SK-MEL-5 (cell line): Measurements from ENCODE around the gene FAM186B. TPM values are rescaled to one million over a fixed set of nuclear protein-coding genes. Genes with fewer than 3 reads are reported as not detected.

ENCODE experiments used
- DNase-seq: peaks from one replicate; pipeline ENCODE4 v3.0.0-alpha.2; 2016; ENCODE audit warnings: low read depth, low spot score
- in situ Hi-C: cut with HindIII; loops from 2 replicates; pipeline ENCODE4 v1.10.0; 2016; ENCODE audit warnings: low sequenced_read_pairs, high pct_unique_total_duplicates, low pct_unique_long_range_greater_than_20kb
- total RNA-seq: library from RNA; depleted of rRNA; stranded (reverse); fragments of >200 nt; shearing (Covaris generic); gene quantifications from 2 replicates; pipeline ENCODE4 v1.2.3, GENCODE V29; 2014

Gene FAM186B
- total RNA-seq, 1 experiment from 2014 or later = 0.95 TPM

DNA sequence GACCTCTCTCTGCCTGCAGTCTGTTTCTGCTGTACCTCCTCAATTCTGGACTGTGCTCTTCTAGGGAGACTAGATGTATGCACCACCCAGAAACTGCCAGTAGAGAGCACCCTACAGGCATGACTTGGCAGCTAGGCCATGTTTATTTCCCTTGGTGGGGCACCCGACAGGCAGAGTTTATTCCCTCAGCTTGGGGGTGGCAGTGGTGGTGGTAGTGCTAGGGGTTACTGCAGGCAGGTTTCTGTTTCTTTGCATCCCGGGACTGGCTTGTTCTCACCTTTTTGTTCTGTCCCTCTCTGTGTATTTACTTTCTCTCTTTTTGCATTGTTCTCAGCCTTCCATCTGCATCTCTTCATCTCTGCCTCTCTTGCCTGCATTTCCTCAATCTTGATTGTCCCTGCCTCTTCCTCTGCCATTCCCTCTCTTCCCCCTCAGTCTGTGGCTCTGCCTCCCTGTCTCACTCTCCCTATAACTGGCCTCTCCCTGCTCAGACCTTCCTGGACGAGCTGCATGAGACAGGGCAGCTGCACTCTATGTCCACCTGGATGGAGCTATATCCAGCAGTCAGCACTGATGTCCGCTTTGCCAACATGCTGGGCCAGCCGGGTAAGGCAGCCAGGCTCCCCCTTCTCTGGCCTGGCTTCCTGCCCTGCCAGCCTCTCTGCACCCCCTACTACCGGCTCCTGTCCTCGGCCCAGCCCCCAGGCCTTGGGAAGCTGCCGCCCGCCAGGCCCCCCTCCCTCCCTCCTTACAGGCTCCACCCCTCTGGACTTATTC is 31.7 kb upstream of the FAM186B start:
- peak; percentile 80 for DNase-seq
- in situ Hi-C loops = no loop called here

- DNase-seq = no peak
- in situ Hi-C loops = no loop called here
These were observed 31.1 kb upstream of the FAM186B start for GRCh38 chr12:49636574-49636973.

DNA sequence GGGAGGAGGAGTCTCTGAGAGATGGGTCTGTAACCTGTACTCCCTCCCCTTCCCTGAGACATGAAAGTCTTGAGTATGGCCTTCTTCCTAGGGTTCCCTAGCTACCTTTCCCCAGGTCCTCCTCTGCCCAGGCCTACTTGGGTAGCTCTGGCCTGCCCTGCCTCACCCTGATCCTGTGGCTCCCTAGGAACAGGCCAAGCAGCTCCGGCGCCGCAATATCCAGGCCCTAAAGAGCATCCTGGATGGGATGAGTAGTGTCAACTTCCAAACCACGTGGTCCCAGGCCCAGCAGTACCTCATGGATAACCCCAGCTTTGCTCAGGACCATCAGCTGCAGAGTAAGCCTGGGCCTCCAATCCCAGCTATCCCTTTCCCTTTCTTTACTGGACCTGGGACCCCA is 30.2 kb upstream of the FAM186B start:
- in situ Hi-C loops = no loop called here
- no peak for DNase-seq

DNA sequence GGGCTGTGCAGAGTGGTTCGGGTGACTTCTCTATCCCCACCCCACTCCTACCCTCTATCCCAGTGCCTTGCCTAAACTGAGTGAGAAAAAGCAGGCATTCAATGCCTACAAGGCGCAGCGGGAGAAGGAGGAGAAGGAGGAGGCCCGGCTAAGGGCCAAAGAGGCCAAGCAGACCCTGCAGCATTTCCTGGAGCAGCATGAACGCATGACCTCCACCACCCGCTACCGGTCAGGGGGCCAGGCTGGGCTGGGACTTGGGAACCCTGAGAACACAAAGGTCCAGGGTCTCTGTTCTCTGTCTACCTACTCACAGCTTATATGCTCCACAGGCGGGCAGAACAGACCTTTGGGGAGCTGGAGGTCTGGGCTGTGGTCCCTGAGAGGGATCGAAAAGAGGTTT is 29.6 kb upstream of the FAM186B start:
- no peak for DNase-seq
- in situ Hi-C loops = no loop called here

DNA sequence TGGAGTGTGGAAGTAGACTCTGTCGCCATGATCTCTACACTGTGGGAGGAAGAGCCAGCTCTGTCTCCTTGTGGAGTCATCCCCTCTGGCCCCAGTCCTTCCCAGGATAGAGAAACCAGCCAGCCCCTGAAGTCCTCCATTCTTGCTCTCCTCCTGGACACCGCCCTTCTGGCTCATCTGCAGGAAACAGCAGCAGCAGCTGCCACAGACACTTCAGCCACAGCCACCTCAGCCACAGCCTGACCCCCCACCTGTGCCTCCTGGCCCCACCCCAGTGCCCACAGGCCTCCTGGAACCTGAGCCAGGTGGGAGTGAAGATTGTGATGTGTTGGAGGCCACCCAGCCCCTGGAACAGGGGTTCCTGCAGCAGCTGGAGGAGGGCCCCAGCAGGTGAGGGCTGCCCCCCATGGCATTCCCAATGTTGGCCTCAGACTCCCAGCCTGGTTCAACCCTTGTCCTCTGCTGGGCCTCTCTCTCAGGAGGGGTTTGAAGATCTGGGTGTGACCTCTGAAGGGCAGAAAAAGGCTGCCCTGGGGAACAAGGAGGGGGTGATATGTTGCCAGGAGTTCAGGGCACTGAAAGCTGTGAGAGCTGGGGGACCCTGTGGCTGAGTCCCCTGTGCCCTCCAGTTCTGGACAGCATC is 28.4 kb upstream of the FAM186B start:
- no peak for DNase-seq
- in situ Hi-C loops = no loop called here

DNA sequence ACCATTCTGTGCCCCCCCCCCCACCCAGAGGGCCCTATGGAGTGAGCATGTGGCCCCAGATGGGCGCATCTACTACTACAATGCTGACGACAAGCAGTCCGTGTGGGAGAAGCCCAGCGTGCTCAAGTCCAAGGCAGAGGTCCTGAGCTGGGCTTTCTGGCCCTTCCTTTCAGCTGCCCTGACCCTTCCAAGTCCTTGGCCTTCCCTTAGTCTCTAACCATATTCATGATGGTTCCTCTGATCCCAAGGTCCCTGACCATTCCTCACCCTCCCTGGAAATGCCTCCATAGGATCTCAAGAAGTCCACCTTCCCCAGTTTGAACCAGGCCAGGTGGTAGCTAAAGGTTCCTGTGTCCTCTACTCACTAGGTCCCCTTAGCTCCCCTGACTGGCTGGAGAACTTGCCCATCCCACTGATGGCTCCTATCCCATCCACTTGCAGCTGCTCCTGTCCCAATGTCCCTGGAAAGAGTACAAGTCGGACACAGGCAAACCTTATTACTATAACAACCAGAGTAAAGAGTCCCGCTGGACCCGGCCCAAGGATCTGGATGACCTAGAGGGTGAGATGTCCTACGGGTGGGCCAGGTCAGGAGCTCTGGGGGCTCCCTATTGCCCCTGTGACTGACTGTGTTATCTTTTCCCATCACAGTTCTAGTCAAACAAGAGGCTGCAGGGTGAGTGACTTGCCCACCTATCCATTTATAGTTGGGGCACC is 27.7 kb upstream of the FAM186B start:
- DNase-seq = no peak
- in situ Hi-C loops = no loop called here

- in situ Hi-C loops = no loop called here
- DNase-seq = peak; percentile 32
These were observed 27.0 kb upstream of the FAM186B start for GRCh38 chr12:49632401-49632800.

GRCh38 chr12:49631336-49631907 is 26.0 kb upstream of the FAM186B start:
- DNase-seq = no peak
- in situ Hi-C loops = no loop called here

GRCh38 chr12:49627752-49628360 is 22.4 kb upstream of the FAM186B start:
- DNase-seq = no peak
- in situ Hi-C loops = no loop called here

GRCh38 chr12:49626836-49627235 is 21.4 kb upstream of the FAM186B start:
- in situ Hi-C loops = no loop called here
- DNase-seq = no peak

DNA sequence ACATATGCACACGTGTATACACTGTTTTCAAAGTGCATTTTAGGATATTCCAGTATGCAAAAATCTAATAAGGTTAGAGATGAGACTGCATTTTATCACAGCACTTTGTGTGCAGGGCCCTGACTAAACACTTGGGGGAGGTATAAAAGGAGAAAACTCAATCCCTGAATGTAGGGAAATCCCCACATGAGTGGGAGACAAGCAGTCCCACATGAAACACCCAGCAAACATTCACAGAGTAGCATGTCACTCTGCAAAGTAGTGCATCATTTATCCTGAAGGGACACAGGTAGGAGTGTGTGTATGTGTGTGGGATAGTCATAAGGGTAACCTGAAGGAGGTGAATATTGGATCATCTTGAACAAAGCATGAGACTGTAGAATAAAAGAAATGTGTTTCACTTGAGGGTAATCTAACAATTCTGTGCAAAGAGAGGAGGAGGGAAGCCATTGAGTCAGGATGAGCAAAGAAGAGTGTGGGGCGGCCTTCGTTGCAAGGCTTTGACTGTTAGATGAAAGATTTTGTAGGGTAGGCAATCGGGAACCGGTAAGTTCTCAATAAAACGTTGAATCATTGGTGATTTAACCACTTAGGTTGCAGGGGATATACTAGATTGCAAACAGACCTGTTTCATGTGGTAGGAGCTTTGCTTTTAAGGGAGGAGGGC is 20.9 kb upstream of the FAM186B start:
- peak; percentile 32 for DNase-seq
- in situ Hi-C loops = no loop called here

GRCh38 chr12:49624921-49625577 is 19.6 kb upstream of the FAM186B start:
- in situ Hi-C loops = no loop called here

DNA sequence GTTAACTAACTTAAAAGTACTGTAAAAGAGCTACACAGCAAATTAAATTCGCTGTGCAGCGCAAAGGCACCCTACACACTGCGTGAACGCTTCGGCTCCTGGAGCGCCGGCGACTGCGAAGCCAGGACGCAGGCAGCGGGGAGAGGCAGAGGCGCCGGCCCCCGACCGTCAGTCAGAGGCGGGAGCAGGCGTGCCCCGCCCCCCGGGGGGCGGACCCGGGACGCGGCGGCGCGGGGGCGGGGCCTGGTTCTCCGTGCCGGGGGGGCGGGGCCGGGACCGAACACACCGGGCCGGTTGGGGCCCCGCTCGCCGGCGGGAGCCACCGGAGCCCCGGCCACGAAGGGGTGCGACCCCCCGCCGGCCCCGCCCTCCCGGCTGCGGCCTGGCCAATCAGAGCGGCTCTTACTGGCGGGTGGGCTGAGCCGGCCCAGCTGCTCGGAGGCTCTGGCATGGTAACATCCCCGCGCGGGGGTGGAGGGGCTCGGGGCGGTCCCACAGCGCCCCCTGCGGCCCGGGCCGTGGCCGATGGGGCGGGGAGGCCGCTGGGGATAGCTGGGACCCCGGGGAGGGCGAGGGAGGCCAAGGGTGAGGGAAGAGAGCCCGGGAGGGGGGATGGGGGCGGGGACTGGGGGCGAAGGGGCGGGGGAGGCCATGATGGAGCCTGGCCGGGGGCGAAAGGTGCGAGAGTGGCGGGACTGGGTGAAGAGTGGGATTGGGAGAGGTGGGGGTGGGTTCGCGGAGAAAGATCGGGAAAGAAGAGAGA is 17.9 kb upstream of the FAM186B start, which contains the start of gene PRPF40B:
PRPF40B (plus strand) TSS at position 420 of the 763 bp plus-strand sequence; CDS start at position 450, 30 bp downstream.
- in situ Hi-C loops = no loop called here

More at GRCh38 chr12:49624921-49625577, 19.6 kb upstream of the FAM186B start:
- DNase-seq = no peak

GRCh38 chr12:49622501-49623141 is 17.2 kb upstream of the FAM186B start:
- DNase-seq = peak; percentile 23

More for the DNA sequence above, 17.9 kb upstream of the FAM186B start, which contains the start of gene PRPF40B:
- DNase-seq = peak; percentile 86

DNA sequence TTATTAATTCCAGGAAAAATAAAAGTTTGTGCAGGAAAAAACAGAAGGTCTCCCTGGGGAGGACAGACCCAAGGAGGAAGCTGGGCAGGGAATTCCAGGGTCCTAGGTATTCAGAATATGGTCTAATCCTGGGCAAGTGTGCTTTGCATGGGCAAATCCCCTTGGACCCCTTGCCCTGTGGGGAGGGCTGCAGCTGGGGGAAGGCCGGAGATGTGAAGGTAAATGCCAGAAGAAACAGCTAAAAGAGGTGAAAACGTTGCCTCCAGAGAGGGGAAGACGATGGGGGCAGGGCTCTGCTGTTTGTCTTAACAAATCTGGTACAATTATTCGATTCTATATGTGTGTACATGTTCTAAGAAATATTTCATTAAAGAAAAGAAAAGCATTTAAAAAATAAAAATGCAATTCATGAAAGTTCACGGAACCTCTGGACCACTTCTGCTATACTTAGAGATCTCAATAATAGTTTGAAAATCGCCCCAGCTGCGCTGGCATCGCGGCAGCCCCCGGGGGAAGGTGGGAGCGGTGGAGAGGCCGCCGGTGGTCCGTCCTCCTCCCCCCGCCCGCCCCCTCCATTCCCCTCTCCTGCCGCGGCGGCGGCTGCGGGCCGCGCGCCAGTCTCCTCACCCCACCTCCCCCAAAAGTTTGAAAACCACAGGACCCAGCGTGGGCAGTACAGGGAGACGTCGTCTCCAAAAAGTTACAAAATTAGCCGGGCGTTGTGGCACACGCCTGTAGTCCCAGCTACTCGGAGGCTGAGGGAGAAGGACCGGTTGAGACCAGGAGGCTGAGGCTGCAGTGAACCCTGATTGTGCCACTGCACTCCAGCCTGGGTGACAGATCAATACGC is 16.4 kb upstream of the FAM186B start:
- in situ Hi-C loops = no loop called here
- DNase-seq = no peak

More at GRCh38 chr12:49622501-49623141, 17.2 kb upstream of the FAM186B start:
- in situ Hi-C loops = no loop called here
